H1 (cell line): ENCODE data around the gene TARDBP.

Experiments used
- CEBPB ChIP-seq: IDR thresholded peaks from 2 replicates; pipeline ENCODE4 v1.6.1; 2012; ENCODE audit warnings: low read depth, low read length
- CTCF ChIP-seq, 3 experiments: IDR thresholded peaks; 1 replicate in 2 of 3; 2 replicates in 1 of 3; pipeline versions ENCODE4 v1.5.1 to v1.6.1; 2011; ENCODE audit warnings: low read length in 3 of 3, mild to moderate bottlenecking in 3 of 3, inconsistent platforms in 2 of 3, low read depth in 1 of 3, moderate library complexity in 1 of 3; ENCODE audit not compliant: insufficient read depth in 1 of 3; ENCODE audit errors: control extremely low read depth in 1 of 3
- EZH2 ChIP-seq: fragments of 200-600 bp; sonication (generic); IDR thresholded peaks from 2 replicates; pipeline ENCODE4 v1.7.1; 2012; ENCODE audit warnings: low read depth, mild to moderate bottlenecking, moderate library complexity, low read length, inconsistent platforms; ENCODE audit not compliant: severe bottlenecking
- MAX ChIP-seq: IDR thresholded peaks from 2 replicates; pipeline ENCODE4 v1.6.1; 2012; ENCODE audit warnings: inconsistent platforms
- POLR2AphosphoS5 ChIP-seq: IDR thresholded peaks from 2 replicates; pipeline ENCODE4 v1.6.1; 2011; ENCODE audit warnings: low read depth, low read length
- SIRT6 ChIP-seq: IDR thresholded peaks from one replicate; pipeline ENCODE4 v1.7.1; 2012; ENCODE audit warnings: low read length, inconsistent platforms
- YY1 ChIP-seq: IDR thresholded peaks from 2 replicates; pipeline ENCODE4 v1.6.1; 2011; ENCODE audit warnings: low read depth, mild to moderate bottlenecking, low read length
- ZNF274 ChIP-seq: IDR thresholded peaks from 2 replicates; pipeline ENCODE4 v1.7.0; 2012; ENCODE audit warnings: low read length, borderline replicate concordance; ENCODE audit errors: extremely low read depth

DNA sequence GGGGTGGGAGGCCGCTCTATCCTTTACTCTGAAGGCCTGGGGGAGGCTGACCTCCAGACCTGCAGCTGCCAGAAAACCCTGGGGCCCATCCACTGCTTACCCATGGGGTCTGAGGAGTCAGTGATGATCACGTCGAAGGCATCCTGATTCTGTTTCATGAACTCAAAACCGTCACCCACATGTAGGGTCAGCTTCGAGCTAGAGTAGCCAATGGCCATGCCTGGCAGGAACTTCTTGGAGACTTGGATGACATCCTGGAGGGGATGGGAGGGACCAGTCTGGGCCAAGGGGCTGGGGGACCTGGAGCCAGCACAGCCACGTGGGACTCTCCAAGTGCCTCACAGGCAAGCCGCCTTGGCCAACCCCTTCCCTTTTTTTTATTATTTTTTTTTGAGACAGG, 44.0 kb downstream of the TARDBP start:
- TF ChIP-seq MAX (no peak), CTCF (IDR thresholded peaks at IDR 0.05; ENCODE audit: control extremely low read depth in 1 of 3, insufficient read depth in 1 of 3, low read depth in 1 of 3, low read length in 3 of 3) (no peak), POLR2AphosphoS5 (no peak), YY1 (no peak), CEBPB (no peak), EZH2 (no peak), SIRT6 (no peak), ZNF274 (no peak)
